GM19240 (cell line): ENCODE data around the gene MAGI1.
"Not testable (repeated sequence)": the region's sequence is repeated elsewhere in the genome, so short reads cannot be mapped to it uniquely, and the experiment has no call there.

ENCODE experiments used
- DNase-seq: peaks from one replicate; pipeline ENCODE4 v3.0.0; 2011; ENCODE audit warnings: low spot score; ENCODE audit not compliant: insufficient read length

MAGI1 gene

GRCh38 chr3:65636326-65636725 lies 402.4 kb downstream of the MAGI1 start:
- no peak for DNase-seq

DNA sequence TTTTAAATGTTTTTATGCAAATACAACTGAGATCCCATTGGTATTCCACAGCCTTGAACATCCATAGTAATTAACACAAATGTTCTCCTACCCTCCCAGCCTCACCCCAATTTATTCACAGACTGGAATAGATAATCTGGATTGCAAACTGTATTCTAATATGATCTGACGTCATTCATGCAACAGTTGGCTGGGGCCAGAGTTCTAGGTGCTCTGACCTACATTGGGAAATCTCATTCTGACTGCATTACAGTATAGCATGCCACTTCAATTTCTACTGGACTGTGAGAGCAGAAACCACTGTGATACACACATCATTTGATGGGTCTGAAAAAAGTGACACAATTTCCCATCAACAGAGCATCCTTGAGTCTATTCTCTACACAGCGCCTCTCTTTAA lies 403.1 kb downstream of the MAGI1 start:
- DNase-seq = no peak

DNA sequence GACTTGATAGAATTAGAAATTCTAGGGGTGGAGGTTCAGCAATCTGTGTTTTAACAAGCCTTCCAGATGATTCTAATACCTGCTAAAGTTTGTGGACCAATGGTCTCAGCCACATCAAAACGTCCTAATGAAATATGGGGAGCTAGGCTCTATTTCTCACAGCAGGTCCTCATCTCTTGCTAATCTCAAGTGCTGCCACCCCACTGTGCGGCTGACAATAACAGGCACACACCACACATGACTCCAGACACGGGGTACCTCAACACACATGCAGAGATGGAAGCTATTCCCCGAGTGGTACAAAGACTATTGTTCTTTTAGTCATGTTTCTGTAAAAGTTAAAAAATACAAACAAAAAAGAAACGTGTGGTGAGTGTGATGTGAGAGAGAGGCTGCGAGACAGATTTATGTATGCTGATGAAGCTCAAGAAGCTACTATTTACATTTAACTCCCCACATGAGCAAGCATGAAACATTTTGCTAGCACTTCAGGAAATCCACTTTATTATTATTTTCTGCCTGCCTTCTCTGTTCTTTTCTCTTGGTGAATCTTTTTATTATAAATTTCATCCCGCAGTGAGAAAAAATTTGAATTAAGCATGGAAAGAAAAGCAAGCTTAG lies 405.6 kb downstream of the MAGI1 start:
- no peak for DNase-seq

DNA sequence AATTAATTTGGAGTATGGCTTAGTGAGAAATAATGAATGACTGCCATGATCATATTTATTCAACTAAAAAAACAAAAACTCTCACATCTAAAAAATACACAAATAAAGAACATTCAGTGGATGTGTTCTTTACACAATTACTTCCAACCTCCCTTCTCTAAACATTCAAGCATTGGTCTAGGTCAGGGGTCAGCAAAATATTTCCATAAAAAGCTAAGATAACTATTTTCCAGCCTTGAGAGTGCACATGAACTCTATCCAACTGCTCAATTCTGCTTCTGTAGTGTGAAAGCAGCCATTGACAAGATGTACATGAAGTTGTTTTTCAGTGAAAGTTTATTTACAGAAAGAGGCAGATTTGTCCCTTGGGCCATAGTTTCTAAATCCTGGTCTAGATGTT lies 406.3 kb downstream of the MAGI1 start:
- DNase-seq = no peak

GRCh38 chr3:65628978-65629377 lies 409.7 kb downstream of the MAGI1 start:
- no peak for DNase-seq

GRCh38 chr3:65627062-65627461 lies 411.7 kb downstream of the MAGI1 start:
- no peak for DNase-seq

GRCh38 chr3:65625305-65625704 lies 413.4 kb downstream of the MAGI1 start:
- no peak for DNase-seq

GRCh38 chr3:65623362-65623761 lies 415.4 kb downstream of the MAGI1 start:
- DNase-seq = no peak

- no peak for DNase-seq
These were observed 418.8 kb downstream of the MAGI1 start for GRCh38 chr3:65619888-65620287.

DNA sequence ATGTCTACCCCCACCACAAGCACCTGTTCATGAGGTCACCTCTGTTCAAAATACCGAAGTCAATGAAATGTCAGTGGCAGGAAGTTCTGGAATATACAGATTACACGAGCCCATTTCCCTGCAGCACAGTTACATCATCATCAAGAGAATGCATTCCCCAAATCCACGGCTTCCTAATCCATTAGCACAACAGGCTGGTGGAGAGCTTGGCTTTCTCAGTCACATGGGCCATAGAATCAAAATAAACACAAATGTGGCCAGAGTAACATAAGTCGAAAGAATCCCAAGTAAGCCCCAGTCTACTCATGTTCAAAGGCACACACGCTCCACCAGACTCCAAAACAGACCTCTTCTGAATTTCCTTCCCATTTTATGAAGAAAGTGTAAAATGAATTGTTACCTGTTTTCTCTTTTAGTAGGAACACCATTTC lies 419.3 kb downstream of the MAGI1 start:
- DNase-seq = no peak

GRCh38 chr3:65618599-65618998 lies 420.1 kb downstream of the MAGI1 start:
- DNase-seq = no peak

DNA sequence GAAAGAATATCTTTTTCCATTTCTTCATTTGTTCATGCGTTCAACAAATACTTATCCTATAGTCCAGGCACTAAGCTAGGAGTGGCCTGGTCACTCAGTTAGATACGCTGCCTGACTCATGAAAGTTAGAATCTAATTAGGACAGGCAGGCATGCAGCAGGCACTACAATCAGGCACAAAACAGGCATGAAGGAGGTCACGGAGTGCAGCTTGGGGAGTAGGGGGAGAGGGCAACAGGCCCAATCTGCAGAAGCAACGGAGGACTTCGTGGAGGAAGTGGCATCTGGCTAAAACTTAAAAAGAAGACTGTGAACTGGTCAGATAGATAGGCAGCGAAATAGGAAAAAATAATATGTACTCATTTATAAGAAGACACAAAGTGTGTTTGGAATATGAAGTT lies 420.9 kb downstream of the MAGI1 start:
- DNase-seq = no peak

GRCh38 chr3:65617209-65617608 lies 421.5 kb downstream of the MAGI1 start:
- no peak for DNase-seq

GRCh38 chr3:65616563-65616962 lies 422.2 kb downstream of the MAGI1 start:
- DNase-seq = no peak

DNA sequence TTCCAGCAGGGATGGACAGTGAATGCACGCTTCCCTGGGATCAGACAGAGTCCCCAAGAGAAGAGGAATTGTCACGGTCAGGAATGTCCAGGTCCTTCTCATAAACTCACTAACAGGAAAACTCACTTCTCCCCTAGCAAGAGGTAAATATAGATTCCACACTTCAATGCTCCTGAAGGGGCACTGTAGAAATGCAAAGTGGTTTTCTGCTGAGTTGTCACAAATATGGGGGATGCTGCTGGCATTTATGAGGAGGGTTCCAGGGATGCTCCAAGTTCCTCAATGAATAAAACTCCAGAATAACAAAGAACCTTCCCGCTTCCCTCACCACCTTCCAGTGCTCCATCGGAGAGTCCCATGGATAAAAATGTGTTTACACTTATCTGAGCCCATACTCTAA lies 423.4 kb downstream of the MAGI1 start:
- DNase-seq = no peak

DNA sequence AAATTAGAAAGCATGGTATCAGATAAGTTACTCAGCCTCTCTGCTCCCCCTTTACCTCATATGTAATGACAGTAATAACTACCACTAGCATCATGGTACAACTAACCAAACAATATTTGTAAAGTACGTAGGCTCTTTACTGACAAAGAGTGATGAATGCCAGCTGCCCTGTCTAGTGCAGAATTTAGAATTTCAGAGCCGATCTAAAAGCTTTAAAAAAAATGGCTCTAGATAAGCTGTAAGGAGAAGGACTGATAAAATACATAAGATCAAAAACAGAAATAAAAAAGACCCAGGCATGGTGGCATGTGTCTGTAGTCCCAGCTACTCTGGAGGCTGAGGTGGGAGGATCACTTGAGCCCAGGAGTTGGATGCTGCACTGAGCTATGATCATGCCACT lies 424.1 kb downstream of the MAGI1 start:
- DNase-seq = no peak

- DNase-seq = not testable (repeated sequence)
These were observed 430.7 kb downstream of the MAGI1 start for GRCh38 chr3:65607965-65608460.

GRCh38 chr3:65607101-65607500 lies 431.6 kb downstream of the MAGI1 start:
- DNase-seq = no peak

DNA sequence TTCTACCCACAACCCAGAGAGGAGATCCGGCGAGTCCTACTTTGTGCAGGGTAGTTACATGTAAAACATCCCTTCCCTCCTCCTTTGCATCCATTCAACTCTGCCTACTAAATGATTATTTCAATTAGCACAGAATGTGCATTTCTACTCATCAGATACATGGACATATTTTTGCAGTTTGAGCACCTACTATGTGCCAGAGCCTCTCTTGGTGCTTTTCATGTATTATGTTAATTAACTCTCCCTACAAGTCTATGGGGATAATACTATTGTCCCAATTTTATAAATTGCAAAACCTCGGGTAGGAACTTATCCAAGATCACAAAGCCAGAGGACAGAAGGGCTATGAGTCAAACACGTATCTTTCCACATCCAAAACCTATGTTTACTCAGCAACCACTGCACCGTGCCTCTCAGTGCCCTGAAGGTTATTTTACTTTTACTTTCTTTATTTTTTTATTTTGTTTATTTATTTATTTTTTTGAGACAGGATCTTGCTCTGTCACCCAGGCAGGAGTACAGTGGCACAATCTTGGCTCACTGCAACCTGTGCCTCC lies 432.8 kb downstream of the MAGI1 start:
- no peak for DNase-seq

DNA sequence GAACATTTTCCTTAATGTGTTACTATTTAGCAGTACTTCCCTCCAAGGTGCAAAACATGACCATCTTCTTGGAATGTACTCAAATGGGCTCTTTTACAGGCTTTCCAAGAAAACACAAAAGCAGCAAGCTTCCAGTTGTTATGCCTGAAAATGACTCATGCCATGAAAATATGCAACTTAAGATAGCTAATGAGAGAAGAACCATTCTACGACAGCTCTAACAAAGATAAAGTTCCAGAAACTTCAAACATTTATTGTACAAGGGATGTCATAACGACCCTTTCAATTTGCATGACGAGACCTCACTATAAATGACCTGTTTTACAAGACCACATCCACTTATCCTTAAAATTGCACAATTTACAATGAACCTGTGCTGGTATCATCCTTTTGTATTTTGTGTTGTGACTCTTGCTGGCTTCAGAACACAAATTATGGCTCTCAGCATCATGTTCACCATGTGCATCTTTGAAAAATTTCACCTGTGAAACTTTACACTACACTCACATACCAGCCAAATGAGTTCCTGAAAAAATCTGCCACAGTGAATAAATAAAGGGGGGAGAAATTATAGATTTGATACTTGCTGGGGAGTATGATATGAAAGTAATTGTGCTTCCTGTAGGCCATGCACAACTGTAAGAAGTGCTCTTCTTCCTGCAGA lies 433.7 kb downstream of the MAGI1 start:
- DNase-seq = no peak

DNA sequence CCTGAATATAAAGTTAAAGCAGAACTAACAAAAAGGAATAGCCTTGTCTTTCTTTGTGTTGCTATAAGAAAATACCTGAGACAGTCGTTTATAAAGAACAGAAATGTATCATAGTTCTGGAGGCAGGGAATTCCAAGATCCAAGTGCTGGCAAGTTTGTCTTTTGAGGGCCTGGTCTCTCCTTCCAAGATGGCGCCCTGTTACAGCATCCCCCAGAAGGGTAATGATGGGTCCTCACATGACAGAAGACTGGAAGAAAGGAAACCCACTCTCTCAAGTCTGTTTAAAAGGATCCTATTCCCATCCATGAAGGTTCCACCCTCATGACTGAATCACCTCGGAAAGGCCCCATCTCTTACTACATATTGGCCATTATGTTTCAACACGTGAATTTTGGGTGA lies 435.1 kb downstream of the MAGI1 start:
- DNase-seq = no peak

DNA sequence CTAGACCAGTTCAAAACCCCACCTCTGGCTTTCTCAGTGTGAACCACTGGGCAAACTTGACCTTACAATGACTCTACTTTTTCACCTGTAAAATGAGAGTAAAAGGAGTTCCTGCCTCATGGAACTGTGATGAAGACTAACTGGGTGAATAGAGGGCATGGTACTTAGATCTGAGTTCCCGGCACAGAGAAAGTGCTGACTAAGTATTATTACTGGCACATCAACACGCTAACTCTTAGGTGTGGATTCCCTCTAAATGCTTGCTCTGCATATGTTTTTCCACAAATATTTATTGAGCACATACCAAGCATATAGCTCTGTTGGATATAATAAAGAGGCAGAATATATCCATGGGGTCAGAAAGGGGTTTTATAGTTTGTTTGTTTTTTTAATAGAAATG lies 437.8 kb downstream of the MAGI1 start:
- DNase-seq = no peak

GRCh38 chr3:65597952-65598413 lies 440.7 kb downstream of the MAGI1 start:
- DNase-seq = no peak
